Activated CD8-positive, alpha-beta memory T cell treated with anti-CD3 and anti-CD28 coated beads, Interleukin-2, amount 50 U/mL, for 4 hours (primary cell): ENCODE results near the gene CCM2L.
"Not testable (repeated sequence)": the region's sequence is repeated elsewhere in the genome, so short reads cannot be mapped to it uniquely, and the experiment has no call there.

ENCODE experiments used
- DNase-seq: peaks from one replicate; pipeline ENCODE4 v3.0.0-alpha.2; 2020

The CCM2L gene

GRCh38 chr20:32031007-32031958 is 21.0 kb downstream of the CCM2L start:
- peak; percentile 49 for DNase-seq

- DNase-seq = no peak
These were observed 23.1 kb downstream of the CCM2L start for GRCh38 chr20:32033316-32033715.

GRCh38 chr20:32033721-32034120 is 23.5 kb downstream of the CCM2L start:
- DNase-seq = not testable (repeated sequence)

GRCh38 chr20:32034581-32035425 is 24.6 kb downstream of the CCM2L start:
- DNase-seq = no peak

GRCh38 chr20:32035426-32035779 is 25.2 kb downstream of the CCM2L start:
- no peak for DNase-seq

GRCh38 chr20:32036252-32036651 is 26.0 kb downstream of the CCM2L start:
- DNase-seq = no peak

GRCh38 chr20:32036716-32037485 is 26.7 kb downstream of the CCM2L start:
- DNase-seq = no peak

- DNase-seq = no peak
These were observed 27.7 kb downstream of the CCM2L start for GRCh38 chr20:32037929-32038328.

- no peak for DNase-seq
These were observed 30.1 kb downstream of the CCM2L start for GRCh38 chr20:32040142-32040953.

GRCh38 chr20:32045999-32046398 is 35.8 kb downstream of the CCM2L start:
- DNase-seq = no peak

- no peak for DNase-seq
These were observed 40.1 kb downstream of the CCM2L start for GRCh38 chr20:32050324-32050841.

- DNase-seq = no peak
These were observed 40.8 kb downstream of the CCM2L start for GRCh38 chr20:32050851-32051556.

GRCh38 chr20:32051720-32052089 is 41.5 kb downstream of the CCM2L start:
- DNase-seq = no peak

GRCh38 chr20:32052090-32052777 is 42.0 kb downstream of the CCM2L start, which contains the start of gene HCK:
TSS of gene HCK (plus strand) at chr20:32052242.
- no peak for DNase-seq

- no peak for DNase-seq
These were observed 42.6 kb downstream of the CCM2L start for GRCh38 chr20:32052778-32053362.

GRCh38 chr20:32053648-32054047 is 43.4 kb downstream of the CCM2L start:
- DNase-seq = no peak

GRCh38 chr20:32056708-32057483 is 46.7 kb downstream of the CCM2L start:
- DNase-seq = no peak

GRCh38 chr20:32057656-32058184 is 47.5 kb downstream of the CCM2L start:
- no peak for DNase-seq

GRCh38 chr20:32059189-32059588 is 49.0 kb downstream of the CCM2L start:
- no peak for DNase-seq
